ENCODE measurements around the gene CLPTM1. TPM values are rescaled to one million over a fixed set of nuclear protein-coding genes. Genes with fewer than 3 reads are reported as not detected.
A peak's percentile ranks its signal among the peaks of the same experiment; 100 is the strongest.
"Not testable (repeated sequence)": the region's sequence is repeated elsewhere in the genome, so short reads cannot be mapped to it uniquely, and the experiment has no call there.

CLPTM1 gene
- total and polyA plus RNA-seq, 9 of the 15 experiments (the other 6 are each of a cell fraction or from before 2014, with no cell fraction given), result 0.37 to 96.0 (median 27.5) TPM

GRCh38 chr19:44914433-44915206 lies 40.6 kb upstream of the CLPTM1 start, which contains the start of gene APOC1 (continued):
- TF ChIP-seq HINFP (tag; conservative IDR thresholded peaks at IDR 0.05; ENCODE audit: low read depth) (peak; percentile 78), JUND (IDR thresholded peaks at IDR 0.05; ENCODE audit: borderline replicate concordance, low read depth, low read length) (peak; percentile 16; the same call in 1 of the 2 replicates), EGR1 (conservative IDR thresholded peaks at IDR 0.05) (peak; percentile 94), POLR2G (IDR thresholded peaks at IDR 0.05; ENCODE audit: low read depth, low read length) (peak; percentile 73), TBP (optimal IDR thresholded peaks at IDR 0.05; ENCODE audit: low read depth, low read length) (peak; percentile 41), CTBP1 (IDR thresholded peaks at IDR 0.05; ENCODE audit: borderline replicate concordance) (peak; percentile 67; the same call in 1 of the 2 replicates), CEBPB (tag; IDR thresholded peaks at IDR 0.05) (peak; percentile 59), MTA3 (IDR thresholded peaks at IDR 0.05; ENCODE audit: borderline replicate concordance) (peak; percentile 93; the same call in 1 of the 2 replicates), MEIS2 (IDR thresholded peaks at IDR 0.05; ENCODE audit: partially characterized antibody) (peak; percentile 3), FOS (IDR thresholded peaks at IDR 0.05; ENCODE audit: extremely low read depth, insufficient read length) (peak; percentile 82), SUPT5H (IDR thresholded peaks at IDR 0.05) (peak; percentile 77), HNRNPLL (IDR thresholded peaks at IDR 0.05; ENCODE audit: low read depth, low read length, poor library complexity, severe bottlenecking) (peak; percentile 16), CBX1 (IDR thresholded peaks at IDR 0.05; ENCODE audit: low read depth) (0 out of 2 replicates have a peak, but pooled peaks have one; percentile 48), MTA1 (IDR thresholded peaks at IDR 0.05; ENCODE audit: borderline replicate concordance) (peak; percentile 65; the same call in 1 of the 2 replicates), POLR2B (IDR thresholded peaks at IDR 0.05; ENCODE audit: low read depth, partially characterized antibody) (peak; percentile 81), KLF13 (tag; IDR thresholded peaks at IDR 0.05; ENCODE audit: borderline replicate concordance, low read depth) (peak; percentile 59; the same call in 1 of the 2 replicates)
- TF ChIP-seq JUND (tag; IDR thresholded peaks at IDR 0.05; ENCODE audit: borderline replicate concordance, low read depth, low read length), result not testable (repeated sequence)
- TF ChIP-seq, protein P1, sequence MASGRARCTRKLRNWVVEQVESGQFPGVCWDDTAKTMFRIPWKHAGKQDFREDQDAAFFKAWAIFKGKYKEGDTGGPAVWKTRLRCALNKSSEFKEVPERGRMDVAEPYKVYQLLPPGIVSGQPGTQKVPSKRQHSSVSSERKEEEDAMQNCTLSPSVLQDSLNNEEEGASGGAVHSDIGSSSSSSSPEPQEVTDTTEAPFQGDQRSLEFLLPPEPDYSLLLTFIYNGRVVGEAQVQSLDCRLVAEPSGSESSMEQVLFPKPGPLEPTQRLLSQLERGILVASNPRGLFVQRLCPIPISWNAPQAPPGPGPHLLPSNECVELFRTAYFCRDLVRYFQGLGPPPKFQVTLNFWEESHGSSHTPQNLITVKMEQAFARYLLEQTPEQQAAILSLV (tag; IDR thresholded peaks at IDR 0.05), result peak; percentile 58

All from K562 (cell line).